GM12873 (cell line): ENCODE measurements around the gene KHK.

ENCODE experiments used
- TF ChIP-seq, protein P1 (sequence below): IDR thresholded peaks from 2 replicates; pipeline ENCODE4 v1.5.1; 2012; ENCODE audit warnings: low read depth, mild to moderate bottlenecking, moderate library complexity, low read length, control low read depth; ENCODE audit not compliant: insufficient read depth; ENCODE audit errors: missing control alignments

Gene KHK

DNA sequence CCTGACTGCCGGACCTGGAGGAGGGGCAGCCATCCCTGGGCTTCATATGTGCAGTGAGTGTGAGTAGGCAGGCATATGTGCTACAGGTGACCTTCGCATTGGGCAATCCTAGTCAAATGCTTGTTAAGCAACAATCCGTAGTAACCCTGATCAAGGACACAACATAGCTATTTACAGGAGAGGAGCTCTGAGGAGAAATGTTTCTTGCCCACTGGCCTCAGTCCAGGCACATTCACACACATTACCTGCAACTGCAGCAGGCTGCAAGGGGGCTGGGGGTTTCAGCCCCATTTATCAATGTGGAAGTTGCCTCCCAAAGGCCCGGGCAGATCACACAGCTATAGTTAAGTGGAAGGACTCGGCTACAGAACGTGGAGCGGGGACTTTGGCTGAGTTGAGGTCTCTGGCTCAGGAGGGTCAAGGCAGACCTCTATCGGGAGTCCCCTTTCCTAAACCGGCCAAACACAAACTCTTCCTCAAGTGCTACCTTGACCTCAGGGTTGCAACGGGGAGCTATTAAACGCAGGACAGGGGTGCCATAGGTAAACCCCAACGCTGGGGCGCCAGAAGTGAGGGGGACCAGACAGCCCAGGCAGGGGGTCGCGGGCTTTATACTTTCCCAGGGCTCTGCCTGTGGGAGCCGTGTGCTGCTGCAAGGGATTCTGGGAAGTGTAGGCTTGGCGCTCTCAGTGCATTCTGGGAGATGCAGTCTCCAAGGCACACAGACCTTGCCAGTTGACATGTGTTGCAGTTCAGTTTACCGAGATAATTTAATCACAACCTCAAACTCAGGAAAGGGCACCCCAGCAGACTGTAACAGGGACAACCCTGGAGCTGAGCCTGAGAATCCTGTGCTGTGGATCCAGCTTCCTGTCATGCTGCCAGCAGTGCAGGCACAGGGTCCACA lies 9.4 kb downstream of the KHK start:
- TF ChIP-seq, protein P1, sequence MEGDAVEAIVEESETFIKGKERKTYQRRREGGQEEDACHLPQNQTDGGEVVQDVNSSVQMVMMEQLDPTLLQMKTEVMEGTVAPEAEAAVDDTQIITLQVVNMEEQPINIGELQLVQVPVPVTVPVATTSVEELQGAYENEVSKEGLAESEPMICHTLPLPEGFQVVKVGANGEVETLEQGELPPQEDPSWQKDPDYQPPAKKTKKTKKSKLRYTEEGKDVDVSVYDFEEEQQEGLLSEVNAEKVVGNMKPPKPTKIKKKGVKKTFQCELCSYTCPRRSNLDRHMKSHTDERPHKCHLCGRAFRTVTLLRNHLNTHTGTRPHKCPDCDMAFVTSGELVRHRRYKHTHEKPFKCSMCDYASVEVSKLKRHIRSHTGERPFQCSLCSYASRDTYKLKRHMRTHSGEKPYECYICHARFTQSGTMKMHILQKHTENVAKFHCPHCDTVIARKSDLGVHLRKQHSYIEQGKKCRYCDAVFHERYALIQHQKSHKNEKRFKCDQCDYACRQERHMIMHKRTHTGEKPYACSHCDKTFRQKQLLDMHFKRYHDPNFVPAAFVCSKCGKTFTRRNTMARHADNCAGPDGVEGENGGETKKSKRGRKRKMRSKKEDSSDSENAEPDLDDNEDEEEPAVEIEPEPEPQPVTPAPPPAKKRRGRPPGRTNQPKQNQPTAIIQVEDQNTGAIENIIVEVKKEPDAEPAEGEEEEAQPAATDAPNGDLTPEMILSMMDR = no peak

- TF ChIP-seq, protein P1 = no peak
Measured at GRCh38 chr2:27096748-27097297, 10.3 kb downstream of the KHK start.

GRCh38 chr2:27097341-27097740 lies 10.8 kb downstream of the KHK start:
- TF ChIP-seq, protein P1 = no peak

DNA sequence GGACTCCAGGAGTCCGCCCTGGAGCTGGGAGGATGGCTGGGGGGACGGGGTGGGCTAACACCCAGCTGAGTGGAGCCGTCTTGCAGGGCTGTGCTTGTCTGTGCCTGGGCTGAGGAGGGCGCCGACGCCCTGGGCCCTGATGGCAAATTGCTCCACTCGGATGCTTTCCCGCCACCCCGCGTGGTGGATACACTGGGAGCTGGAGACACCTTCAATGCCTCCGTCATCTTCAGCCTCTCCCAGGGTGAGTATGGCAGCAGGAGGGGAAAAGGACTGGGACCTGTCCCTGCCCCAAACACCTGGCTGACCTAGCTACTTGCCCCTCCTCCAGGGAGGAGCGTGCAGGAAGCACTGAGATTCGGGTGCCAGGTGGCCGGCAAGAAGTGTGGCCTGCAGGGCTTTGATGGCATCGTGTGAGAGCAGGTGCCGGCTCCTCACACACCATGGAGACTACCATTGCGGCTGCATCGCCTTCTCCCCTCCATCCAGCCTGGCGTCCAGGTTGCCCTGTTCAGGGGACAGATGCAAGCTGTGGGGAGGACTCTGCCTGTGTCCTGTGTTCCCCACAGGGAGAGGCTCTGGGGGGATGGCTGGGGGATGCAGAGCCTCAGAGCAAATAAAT lies 12.9 kb downstream of the KHK start:
- TF ChIP-seq, protein P1 = no peak

DNA sequence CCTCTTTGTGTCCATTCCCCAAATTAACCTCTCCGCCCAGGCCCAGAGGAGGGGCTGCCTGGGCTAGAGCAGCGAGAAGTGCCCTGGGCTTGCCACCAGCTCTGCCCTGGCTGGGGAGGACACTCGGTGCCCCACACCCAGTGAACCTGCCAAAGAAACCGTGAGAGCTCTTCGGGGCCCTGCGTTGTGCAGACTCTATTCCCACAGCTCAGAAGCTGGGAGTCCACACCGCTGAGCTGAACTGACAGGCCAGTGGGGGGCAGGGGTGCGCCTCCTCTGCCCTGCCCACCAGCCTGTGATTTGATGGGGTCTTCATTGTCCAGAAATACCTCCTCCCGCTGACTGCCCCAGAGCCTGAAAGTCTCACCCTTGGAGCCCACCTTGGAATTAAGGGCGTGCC lies 13.5 kb downstream of the KHK start:
- TF ChIP-seq, protein P1 = no peak

DNA sequence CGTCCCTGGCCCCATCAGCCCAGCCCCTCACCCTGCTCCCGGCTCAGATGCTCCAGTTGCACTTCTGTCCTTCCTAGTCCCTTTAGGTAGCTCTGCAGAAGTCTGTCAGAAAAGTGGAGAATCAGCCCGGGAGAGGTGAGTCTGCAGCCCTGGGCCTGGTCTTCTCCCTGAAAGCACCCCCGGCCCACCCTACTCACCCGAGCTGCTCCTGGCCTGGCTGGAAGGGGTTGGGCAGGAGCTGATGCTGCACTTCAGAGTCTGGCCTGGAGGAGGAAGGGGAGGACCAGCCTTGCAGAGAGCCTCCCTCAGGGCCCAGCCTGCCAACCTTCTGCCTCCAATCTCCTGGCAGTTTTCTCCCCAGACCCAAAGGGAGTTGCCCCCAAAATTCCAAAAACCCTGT lies 15.8 kb downstream of the KHK start:
- TF ChIP-seq, protein P1 = no peak

DNA sequence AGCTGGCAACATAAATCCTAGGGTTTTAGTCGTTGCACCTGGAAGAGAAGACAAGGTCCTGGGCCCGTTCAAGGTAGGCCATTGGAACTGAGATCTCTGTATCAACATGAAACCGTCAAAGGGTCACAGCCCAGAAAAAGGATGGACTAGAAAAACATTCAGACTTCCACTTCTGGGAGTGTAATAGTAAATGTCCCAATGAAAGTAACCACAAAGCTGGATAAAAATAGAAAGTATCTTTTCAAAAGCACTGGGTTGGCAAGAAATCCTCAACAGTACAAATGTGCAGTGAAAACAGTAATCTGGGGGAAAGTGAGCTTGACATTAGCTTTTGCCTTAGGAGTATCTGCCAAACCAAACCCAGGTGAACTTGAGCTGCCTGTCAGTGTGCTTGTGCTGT lies 19.4 kb downstream of the KHK start:
- TF ChIP-seq, protein P1 = no peak
